Measurements from ENCODE around the gene ZMIZ2.
"Not testable (repeated sequence)": the region's sequence is repeated elsewhere in the genome, so short reads cannot be mapped to it uniquely, and the experiment has no call there.

The ZMIZ2 gene, protein sequence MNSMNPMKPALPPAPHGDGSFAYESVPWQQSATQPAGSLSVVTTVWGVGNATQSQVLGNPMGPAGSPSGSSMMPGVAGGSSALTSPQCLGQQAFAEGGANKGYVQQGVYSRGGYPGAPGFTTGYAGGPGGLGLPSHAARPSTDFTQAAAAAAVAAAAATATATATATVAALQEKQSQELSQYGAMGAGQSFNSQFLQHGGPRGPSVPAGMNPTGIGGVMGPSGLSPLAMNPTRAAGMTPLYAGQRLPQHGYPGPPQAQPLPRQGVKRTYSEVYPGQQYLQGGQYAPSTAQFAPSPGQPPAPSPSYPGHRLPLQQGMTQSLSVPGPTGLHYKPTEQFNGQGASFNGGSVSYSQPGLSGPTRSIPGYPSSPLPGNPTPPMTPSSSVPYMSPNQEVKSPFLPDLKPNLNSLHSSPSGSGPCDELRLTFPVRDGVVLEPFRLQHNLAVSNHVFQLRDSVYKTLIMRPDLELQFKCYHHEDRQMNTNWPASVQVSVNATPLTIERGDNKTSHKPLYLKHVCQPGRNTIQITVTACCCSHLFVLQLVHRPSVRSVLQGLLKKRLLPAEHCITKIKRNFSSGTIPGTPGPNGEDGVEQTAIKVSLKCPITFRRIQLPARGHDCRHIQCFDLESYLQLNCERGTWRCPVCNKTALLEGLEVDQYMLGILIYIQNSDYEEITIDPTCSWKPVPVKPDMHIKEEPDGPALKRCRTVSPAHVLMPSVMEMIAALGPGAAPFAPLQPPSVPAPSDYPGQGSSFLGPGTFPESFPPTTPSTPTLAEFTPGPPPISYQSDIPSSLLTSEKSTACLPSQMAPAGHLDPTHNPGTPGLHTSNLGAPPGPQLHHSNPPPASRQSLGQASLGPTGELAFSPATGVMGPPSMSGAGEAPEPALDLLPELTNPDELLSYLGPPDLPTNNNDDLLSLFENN

DNA sequence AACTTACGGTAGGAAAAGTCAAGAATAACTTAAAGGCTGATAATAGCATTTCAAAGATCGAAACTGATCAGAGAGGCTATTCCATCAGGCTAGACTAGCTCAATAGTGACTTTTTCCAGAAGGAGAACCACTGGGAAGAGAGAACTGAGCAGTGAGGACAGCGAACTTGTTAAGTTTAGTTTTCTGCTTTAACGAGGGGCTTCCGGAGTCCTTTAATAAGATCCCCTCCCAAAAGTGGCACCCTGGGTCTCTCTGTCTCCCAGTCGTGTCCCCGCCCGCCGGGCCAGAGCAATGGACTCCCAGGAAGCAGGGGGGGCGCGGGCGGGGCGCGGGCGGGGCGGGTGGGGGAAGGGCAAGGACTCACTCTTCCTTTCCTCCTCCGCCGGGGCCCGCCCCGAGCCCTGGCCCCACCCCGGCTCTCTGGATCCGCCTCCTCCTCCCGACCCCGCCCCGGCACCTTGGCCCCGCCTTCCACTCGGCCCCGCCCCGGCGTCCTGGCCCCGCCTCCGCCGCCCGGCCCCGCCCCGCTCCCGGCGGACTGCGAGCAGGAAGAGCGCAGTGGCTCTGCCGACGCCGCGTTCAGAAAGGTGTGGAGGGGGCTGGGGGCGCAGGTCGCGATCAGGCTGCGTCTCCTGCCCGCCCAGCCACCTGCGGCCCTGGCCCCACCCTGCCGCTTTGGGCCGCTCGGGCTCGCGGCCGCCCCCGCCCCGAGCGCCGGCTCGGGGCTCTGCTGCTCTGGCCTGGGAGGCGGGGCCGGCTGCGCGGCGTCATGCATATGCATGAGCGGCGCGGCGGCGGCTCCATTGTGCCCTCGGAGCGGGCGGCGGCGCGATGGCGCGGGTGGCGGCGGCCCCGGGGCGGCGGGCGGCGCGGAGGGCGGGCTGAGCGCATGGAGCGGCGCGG lies at the start of gene ZMIZ2:
Gene ZMIZ2, plus strand, starts transcription at position 803 of the 903 bp plus-strand sequence. CDS start 7,403 bp downstream, outside the sequence.
- no peak for DNase-seq (ENCODE audit: low read depth)

DNA sequence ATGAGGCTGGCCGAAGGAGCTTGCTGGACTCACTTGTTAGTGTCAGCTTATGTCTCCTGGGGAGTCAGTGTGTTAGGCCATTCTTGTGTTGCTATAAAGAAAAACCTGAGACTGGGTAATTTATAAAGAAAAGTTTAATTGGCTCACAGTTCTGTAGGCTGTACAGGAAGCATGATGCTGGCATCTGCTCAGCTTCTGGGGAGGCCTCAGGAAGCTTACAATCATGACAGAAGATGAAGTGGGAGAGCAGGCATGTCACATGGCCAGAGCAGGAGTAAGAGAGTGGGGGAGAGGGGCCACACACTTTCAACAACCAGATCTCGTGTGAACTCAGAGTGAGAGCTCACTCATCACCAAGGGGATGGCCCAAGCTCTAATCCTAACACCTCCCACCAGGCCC lies 49.0 kb upstream of the ZMIZ2 start:
- not testable (repeated sequence) for DNase-seq (ENCODE audit: low read depth)

DNA sequence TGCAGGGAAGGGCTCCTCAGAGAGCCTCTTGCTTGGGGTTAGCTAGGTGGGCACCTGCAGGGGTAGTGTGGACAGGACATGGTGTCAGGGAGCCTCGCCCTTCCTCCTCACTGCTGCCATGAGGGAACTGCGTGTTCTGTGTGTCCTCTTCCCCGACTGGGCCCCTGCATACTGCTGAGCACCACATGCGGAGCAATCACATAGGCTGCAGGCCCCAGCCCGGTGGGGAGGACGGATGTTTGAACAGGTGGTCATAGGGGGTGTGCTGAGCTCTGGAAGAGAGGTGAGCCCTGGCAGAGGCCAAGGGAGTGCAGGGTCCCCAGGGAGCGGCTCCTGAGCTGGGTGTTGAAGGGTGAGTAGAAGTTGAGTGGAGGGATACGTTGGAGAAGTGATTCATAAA lies 48.3 kb upstream of the ZMIZ2 start:
- no peak for DNase-seq (ENCODE audit: low read depth)

DNA sequence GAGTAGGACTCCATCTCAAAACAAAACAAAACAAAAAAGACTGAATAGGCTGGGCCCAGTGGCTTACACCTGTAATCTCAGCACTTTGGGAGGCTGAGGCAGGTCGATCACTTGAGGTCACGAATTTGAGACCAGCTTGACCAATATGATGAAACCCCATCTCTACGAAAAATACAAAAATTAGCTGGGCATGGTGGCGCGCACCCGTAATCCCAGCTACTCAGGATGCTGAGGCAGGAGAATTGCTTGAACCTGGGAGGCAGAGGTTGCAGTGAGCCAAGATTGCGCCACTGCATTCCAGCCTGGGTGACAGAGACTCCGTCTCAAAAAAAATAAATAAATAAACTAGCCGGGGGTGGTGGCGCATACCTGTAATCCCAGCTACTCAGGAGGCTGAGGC lies 45.3 kb upstream of the ZMIZ2 start:
- not testable (repeated sequence) for DNase-seq (ENCODE audit: low read depth)

DNA sequence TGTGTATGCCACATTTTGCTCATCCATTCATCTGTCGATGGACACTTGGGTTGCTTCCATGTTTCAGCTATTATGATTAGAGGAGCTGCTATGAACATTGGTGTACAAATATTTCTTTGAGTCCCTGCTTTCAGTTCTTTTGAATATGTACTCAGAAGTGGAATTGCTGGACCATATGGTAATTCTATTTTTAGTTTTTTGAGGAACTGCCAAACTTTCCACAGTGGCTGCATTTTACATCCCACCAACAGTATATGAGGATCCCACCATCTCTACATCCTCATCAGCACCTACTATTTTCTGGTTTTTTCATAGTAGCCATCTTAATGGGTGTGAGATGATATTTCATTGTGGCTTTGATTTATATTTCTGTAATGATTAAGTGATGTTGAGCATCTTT lies 44.7 kb upstream of the ZMIZ2 start:
- no peak for DNase-seq (ENCODE audit: low read depth)

DNA sequence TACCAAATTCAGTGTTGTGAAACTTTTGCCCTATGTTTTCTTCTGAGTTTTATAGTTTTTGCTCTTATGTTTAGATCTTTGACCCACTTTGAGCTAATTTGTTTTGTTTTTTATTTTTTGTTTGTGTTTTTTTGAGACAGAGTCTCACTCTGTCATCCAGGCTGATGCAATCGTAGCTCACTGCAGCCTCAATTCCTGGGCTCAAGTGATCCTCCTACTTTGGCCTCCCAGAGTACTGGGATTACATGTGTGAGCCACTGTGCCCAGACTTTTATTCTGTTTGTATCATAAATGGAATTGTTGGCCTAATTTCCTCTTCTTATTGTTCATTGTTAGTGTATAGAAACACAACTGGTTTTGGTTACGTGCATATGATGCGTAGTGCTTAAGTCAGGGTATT lies 43.2 kb upstream of the ZMIZ2 start:
- DNase-seq (ENCODE audit: low read depth), result no peak

DNA sequence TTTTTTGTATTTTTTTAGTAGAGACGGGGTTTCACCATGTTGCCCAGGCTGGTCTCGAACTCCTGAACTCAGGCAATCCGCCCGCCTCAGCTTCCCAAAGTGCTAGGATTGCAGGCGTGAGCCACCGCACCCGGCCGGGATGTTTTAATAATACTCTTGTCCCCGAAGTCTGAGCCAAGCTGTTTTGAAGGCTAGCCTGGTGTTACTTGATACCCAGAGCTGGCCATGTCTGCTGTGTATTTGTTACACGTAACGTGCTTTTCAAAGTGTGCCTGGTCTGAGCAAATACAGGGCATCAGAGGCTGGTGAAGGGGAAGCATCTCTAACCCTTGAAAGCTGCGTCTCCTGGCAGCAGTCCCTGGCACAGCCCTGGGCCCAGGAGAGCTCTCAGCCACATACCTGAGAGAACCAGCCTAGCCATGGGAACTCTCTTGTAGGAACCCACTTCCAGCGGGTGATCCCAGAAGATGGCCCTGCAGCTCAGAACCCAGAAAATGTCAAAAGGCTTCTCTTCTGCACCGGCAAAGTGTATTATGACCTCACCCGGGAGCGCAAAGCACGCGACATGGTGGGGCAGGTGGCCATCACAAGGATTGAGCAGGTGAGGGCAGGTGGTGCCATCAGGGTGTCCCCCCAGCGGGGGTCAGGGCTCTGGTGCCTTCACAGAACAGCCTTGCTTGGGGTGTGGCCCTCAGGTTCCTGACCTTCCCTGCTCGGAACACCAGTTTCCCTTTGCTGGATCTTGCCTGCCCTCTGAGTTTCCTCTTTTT lies 41.7 kb upstream of the ZMIZ2 start:
- DNase-seq (ENCODE audit: low read depth), result no peak

DNA sequence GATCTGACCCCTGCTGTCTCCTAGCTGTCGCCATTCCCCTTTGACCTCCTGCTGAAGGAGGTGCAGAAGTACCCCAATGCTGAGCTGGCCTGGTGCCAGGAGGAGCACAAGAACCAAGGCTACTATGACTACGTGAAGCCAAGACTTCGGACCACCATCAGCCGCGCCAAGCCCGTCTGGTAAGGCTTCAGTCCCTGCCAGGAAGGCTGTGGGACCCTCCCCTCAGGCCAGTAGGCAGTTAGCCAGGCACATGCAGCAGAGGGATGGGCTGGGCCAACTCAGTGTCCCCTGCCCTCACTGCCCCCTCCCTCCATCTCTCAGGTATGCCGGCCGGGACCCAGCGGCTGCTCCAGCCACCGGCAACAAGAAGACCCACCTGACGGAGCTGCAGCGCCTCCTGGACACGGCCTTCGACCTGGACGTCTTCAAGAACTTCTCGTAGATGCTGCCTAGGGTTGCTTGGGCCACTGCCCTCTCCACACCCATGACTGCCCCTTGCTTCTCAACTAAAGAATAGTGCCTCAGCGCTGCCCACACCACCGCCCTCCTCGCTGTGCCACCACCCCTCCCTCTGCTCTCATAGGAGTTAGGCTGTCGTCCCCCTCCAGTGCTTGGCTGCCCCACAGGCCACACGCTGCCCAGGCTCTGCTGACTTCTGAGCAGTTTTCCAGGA lies 41.0 kb upstream of the ZMIZ2 start:
- no peak for DNase-seq (ENCODE audit: low read depth)

DNA sequence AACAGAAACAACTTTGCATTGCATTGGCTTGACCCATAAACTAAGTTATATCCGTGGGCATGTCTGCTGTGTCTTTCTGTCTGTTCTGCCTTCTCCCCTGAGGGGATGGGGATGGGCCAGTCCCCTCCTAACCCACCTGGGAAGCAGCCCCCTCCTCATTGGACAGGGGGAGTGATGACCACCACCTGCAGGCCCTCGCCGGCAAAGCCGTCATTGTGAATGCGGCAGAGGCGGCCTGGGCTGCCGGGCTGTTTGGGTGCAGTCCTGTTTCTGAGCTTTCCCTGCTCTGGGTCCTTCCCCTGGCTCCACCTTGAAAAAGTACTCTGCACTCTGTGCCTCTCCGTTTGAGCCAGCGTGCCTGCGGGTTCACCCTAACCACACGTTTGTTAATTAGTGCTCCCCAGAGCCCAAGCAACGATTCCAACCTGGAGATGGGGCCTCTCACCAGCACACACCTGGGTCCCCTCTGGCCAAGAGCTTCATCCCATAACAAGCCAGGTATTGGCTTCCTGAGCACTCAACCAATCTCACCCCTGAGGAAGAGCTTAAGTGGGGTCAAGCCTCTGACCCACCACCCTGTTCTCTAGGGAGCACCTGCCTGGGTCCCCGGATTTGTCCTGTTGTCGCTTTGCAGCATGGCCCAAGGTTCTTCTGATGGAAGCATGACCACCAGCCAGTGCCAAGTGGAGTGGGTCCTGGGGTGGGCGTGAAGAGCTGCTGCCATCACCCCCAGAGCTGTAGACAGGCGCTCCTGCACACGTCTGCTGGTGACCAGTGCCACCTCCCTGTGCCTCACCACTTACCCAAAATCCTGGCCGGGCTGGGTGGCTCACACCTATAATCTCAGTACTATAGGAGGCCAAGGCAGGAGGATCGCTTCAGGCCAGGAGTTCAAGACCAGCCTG lies 39.4 kb upstream of the ZMIZ2 start:
- DNase-seq (ENCODE audit: low read depth), result no peak

DNA sequence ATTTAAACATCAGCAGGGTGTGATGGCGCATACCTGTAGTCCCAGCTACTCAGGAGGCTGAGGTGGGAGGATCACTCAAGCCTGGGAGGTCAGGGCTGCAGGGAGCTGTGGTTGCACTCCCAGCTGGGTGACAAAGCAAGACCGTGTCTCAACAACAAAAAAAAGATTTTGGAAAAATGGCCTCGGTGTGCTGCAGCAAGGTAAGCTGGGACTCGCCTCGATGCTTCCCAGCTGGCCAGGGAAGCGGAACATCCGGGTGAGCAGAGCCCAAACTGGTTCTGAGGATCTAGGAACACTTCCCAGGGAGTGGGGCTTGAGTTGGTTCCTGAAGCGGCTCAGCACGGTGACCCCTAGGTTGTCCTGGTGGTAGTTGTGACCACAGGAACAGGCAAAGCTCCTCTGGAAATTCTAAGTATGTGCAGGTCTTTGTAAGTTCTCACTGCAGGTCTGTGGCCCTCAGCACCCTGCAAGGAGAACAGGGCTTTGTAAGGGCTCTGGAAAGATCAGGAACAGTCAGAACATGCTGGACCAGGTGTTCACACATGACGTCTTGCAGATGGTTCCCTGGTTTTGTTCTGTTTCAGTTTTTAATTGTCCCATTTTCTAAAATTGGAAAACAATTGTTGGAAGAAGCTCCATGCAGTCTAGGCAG lies 38.6 kb upstream of the ZMIZ2 start:
- no peak for DNase-seq (ENCODE audit: low read depth)

DNA sequence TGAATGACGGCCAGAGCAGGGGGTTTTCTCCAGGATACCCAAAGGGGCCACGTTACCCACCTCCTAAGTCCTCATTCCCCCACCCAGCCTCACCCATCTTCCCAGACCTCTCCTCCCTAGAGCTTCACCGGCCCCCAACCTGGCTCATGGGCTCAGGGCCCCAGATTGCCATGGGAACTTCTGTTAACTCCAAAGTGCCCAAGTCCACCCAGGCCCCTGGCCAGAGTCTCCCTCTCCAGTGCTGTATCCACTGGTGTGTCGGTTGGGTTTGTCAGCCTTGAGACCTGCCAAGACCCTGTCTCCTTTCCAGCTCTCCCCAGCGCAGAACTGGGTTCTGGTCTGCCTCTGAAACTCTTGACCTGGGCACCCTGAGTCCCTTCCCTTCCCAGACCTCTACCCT lies 37.1 kb upstream of the ZMIZ2 start:
- DNase-seq (ENCODE audit: low read depth), result no peak

DNA sequence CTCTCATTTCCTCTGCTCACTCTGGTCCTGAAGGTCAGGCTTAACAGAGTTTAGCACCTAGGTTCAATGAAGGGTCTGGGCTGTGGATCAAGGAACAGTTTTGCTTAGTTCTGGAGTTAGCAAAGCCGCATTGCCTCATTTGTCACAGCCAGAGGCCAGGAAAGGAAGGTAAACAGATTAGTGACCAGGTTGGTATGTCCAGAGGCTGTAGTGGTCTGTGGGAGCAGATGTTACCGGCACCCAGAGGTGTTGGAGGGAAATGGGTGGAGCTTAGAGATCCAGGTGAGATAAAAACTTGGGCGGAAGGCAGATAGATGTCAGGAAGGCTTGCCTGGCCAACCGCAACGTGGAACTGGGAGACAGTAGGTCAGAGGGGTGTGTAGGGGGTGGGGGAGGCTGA lies 36.6 kb upstream of the ZMIZ2 start:
- DNase-seq (ENCODE audit: low read depth), result no peak

DNA sequence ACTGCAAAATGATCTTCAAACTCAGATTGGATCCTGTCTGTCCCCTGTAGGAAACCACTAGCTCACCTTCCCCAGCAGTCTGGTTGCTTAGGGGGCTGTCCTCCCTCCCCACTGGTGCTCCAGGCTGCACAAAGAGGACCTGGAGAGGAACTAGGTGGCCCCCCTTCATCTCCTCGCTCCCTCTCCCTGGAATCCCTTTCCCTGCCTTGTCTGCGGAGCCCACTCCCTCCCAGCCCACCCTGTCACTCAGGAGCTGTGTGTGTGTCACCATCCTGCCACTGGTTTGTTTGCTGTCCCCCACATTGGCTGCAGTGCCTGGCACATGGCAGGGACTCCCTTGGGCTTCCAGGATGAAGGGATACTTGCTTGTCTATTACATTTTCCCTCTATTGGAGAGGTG lies 35.5 kb upstream of the ZMIZ2 start:
- DNase-seq (ENCODE audit: low read depth), result no peak

DNA sequence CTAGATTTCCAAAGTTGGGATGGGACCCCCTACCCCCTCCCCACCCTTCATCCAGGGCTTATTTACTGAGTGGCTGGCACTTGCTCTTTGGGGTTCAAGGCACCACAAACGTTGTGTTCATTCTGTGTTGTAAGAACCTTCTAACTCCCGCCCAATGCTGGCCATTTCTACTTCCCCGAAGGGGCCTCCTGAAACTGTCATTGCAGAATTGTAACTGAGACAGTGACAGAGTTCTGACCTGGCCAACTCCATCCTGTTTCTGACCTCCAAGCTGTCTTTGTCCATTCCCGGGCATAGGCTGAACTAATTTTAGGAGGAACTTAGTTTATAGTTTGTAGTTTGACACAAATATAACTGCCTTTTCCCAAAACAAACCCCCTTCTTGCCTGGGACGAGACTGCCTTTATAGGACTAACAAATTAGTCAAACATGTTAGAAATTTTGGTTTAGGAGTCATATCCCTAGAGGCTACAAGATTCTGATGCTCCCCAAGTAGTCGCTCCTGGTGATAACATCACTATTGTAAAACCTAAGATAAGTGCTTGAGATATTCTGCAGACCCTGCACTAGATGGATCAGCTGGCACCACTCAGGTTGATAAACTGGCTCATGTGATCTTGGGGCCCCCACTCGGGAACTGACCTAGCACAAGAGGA lies 34.8 kb upstream of the ZMIZ2 start:
- DNase-seq (ENCODE audit: low read depth), result no peak

DNA sequence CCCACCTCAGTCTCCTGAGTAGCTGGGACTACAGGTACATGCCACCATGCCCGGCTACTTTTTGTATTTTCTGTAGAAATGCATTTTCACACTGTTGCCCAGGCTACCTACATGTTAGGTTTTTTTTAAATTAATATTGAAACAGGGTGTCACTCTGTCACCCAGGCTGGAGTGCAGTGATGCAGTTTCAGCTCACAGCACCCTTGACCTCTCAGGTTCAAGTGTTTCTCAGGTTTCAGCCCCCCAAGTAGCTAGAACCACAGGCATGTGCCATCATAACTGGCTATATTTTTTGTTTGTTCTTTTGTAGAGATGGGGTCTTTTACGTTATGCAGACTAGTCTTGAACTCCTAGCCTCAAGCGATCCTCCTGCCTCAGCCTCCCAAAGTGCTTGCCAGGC lies 32.4 kb upstream of the ZMIZ2 start:
- DNase-seq (ENCODE audit: low read depth), result no peak

DNA sequence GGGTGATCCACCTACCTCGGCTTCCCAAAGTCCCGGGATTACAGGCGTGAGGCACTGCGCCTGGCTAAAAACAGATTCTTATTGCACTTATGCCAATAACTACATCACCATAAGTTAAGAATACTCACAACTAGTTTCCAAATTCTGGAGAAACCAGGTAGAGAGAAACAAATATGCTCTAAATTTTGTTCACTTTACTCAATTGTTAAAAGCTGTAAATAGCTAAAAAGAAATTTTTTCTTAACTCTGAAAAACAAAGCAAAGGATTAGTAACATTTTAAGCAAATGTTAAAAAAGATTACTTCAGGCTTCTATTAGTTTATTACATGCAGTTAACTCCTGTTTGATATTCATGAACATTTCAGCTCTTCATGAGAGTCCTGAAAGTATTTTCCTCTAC lies 28.3 kb upstream of the ZMIZ2 start:
- no peak for DNase-seq (ENCODE audit: low read depth)

DNA sequence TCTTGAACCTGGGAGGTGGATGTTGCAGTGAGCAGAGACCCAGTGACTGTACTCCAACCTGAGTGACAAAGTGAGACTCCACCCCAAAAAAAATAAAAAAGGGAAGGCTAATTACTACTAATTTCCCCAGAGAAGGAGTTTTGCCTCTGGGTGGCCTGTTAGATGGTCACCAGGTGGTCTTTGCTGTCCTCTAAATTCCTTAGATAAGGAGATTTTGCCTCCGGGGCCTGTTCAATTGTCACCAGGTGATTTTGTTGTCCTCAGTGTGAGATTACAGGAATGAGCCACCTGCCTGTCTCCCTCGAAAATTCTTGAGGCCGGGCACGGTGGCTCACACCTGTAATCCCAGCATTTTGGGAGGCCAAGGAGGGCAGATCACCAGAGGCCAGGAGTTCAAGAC lies 24.4 kb upstream of the ZMIZ2 start:
- no peak for DNase-seq (ENCODE audit: low read depth)

DNA sequence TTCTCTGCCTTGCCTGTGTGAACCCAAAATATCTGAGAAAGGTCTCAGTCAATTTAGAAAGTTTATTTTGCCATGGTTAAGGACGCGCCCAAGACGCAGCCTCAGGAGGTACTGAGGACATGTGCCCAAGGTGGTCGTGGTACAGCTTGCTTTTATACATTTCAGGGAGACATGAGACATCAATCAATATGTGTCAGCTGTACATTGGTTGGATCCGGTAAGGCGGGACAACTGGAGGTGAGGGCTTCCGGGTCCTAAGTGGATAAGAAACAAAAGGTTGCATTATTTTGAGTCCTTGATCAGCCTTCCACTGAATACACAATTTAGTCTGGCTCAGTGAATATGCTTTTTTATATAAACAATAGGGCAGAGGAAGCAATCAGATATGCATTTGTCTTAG lies 22.4 kb upstream of the ZMIZ2 start:
- DNase-seq (ENCODE audit: low read depth), result not testable (repeated sequence)
